Stimulated activated naive B cell treated with anti-CD40 and anti-IgM and Interleukin-4, amounts not matched to agents 10 μg/mL and 1 μg/mL and 100 μg/mL, for 72 hours (primary cell): ENCODE data around the gene CLPSL2.

Experiments
- ATAC-seq, 2 donors: fragments of 150-1000 bp; cut with Tn5 transposase; replicated peaks; 2 replicates each; pipeline ENCODE4 v1.10.0; 2021; ENCODE audit warnings: moderate library complexity in 1 of 2
- DNase-seq: peaks from one replicate; pipeline ENCODE4 v3.0.0; 2021
- H3K27ac Mint-ChIP-seq: one replicate; pipeline ENCODE4 v1.8.0; 2022; ENCODE audit warnings: mild to moderate bottlenecking, mixed read lengths
- H3K27me3 Mint-ChIP-seq, 2 donors: one replicate each; pipeline ENCODE4 v1.8.0; 2022; ENCODE audit warnings: mixed read lengths in 2 of 2
- H3K36me3 Mint-ChIP-seq, 2 donors: one replicate each; pipeline ENCODE4 v1.8.0; 2022; ENCODE audit warnings: mixed read lengths in 2 of 2, mild to moderate bottlenecking in 1 of 2
- H3K4me1 Mint-ChIP-seq, 2 donors: one replicate each; pipeline ENCODE4 v1.8.0; 2022; ENCODE audit warnings: mixed read lengths in 2 of 2, mild to moderate bottlenecking in 1 of 2
- H3K4me3 Mint-ChIP-seq, 2 donors: one replicate each; pipeline ENCODE4 v1.8.0; 2022; ENCODE audit warnings: mild to moderate bottlenecking in 2 of 2, mixed read lengths in 2 of 2, moderate library complexity in 1 of 2
- H3K9me3 Mint-ChIP-seq, 2 donors: one replicate each; pipeline ENCODE4 v1.8.0; 2022; ENCODE audit warnings: mixed read lengths in 2 of 2, mild to moderate bottlenecking in 1 of 2

Gene CLPSL2

GRCh38 chr6:35810971-35811698 is 34.7 kb downstream of the CLPSL2 start:
- Mint-ChIP-seq H3K4me1 (peaks cover 0 to 3% of the 10 kb centered on the region in 2 donors), H3K27ac (no peak overlapping the region), H3K9me3 (peaks cover 0 to 2% of the 10 kb centered on the region in 2 donors), H3K4me3 (no peak overlapping the region), H3K36me3 (peaks cover 1 to 5% of the 10 kb centered on the region in 2 donors), H3K27me3 (peaks cover 20 to 37% of the 10 kb centered on the region in 2 donors)
- DNase-seq (no peak), ATAC-seq (no peak)

GRCh38 chr6:35811699-35811995 is 35.2 kb downstream of the CLPSL2 start:
- DNase-seq (no peak), ATAC-seq (no peak)
- no peak overlapping the region for H3K27ac Mint-ChIP-seq
- peaks cover 0 to 3% of the 10 kb centered on the region in 2 donors for H3K4me1 Mint-ChIP-seq
- H3K4me3 Mint-ChIP-seq, result no peak overlapping the region
- peaks cover 2 to 5% of the 10 kb centered on the region in 2 donors for H3K36me3 Mint-ChIP-seq
- H3K27me3 Mint-ChIP-seq, result peaks cover 15 to 32% of the 10 kb centered on the region in 2 donors
- peaks cover 0 to 2% of the 10 kb centered on the region in 2 donors for H3K9me3 Mint-ChIP-seq

DNA sequence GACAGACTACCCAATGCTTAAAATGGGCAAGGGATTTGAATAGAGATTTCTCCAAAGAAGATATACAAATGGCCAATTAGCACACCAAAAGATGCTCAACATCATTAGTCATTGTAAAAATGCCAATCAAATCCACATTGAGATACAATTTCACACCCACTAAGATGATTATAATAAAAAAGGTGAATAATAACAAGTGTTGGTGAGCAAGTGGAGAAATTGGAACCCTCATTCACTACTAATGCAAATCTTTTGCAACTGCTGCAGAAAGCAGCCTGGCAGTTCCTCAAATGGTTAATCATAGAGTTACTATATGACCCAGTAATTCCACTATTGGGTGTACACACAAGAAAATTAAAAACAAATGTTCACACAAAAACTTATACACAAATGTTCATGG is 41.1 kb downstream of the CLPSL2 start:
- ATAC-seq (no peak), DNase-seq (no peak)
- no peak overlapping the region for H3K4me3 Mint-ChIP-seq
- peaks cover 2 to 5% of the 10 kb centered on the region in 2 donors for H3K36me3 Mint-ChIP-seq
- peaks cover 0 to 4% of the 10 kb centered on the region in 2 donors for H3K9me3 Mint-ChIP-seq
- no peaks in the 10 kb centered on the region for H3K4me1 Mint-ChIP-seq
- H3K27ac Mint-ChIP-seq, result no peak overlapping the region
- H3K27me3 Mint-ChIP-seq, result peaks cover 4 to 20% of the 10 kb centered on the region in 2 donors

GRCh38 chr6:35823601-35824000 is 47.2 kb downstream of the CLPSL2 start:
- DNase-seq, result no peak
- no peaks in the 10 kb centered on the region for H3K9me3 Mint-ChIP-seq
- no peak overlapping the region for H3K4me3 Mint-ChIP-seq
- H3K4me1 Mint-ChIP-seq, result no peaks in the 10 kb centered on the region
- no peaks in the 10 kb centered on the region for H3K36me3 Mint-ChIP-seq
- ATAC-seq, result no peak
- H3K27me3 Mint-ChIP-seq, result peaks cover 4 to 10% of the 10 kb centered on the region in 2 donors
- H3K27ac Mint-ChIP-seq, result no peak overlapping the region

GRCh38 chr6:35824552-35825192 is 48.3 kb downstream of the CLPSL2 start:
- Mint-ChIP-seq H3K4me1 (no peaks in the 10 kb centered on the region), H3K36me3 (no peaks in the 10 kb centered on the region), H3K27ac (no peak overlapping the region)

More at GRCh38 chr6:35824552-35825192, 48.3 kb downstream of the CLPSL2 start:
- Mint-ChIP-seq H3K4me3 (no peak overlapping the region), H3K9me3 (no peaks in the 10 kb centered on the region), H3K27me3 (peaks cover 0 to 1% of the 10 kb centered on the region in 2 donors)
- no peak for ATAC-seq
- no peak for DNase-seq
